ENCODE data around the gene SPEN. TPM values are rescaled to one million over a fixed set of nuclear protein-coding genes. Genes with fewer than 3 reads are reported as not detected.

The SPEN gene
- total and polyA plus RNA-seq, 2 experiments from 2014 or later = 14.9 to 43.6 TPM

GRCh38 chr1:15942661-15943327, 95.3 kb downstream of the SPEN start (continued):
- TF ChIP-seq, protein P1, sequence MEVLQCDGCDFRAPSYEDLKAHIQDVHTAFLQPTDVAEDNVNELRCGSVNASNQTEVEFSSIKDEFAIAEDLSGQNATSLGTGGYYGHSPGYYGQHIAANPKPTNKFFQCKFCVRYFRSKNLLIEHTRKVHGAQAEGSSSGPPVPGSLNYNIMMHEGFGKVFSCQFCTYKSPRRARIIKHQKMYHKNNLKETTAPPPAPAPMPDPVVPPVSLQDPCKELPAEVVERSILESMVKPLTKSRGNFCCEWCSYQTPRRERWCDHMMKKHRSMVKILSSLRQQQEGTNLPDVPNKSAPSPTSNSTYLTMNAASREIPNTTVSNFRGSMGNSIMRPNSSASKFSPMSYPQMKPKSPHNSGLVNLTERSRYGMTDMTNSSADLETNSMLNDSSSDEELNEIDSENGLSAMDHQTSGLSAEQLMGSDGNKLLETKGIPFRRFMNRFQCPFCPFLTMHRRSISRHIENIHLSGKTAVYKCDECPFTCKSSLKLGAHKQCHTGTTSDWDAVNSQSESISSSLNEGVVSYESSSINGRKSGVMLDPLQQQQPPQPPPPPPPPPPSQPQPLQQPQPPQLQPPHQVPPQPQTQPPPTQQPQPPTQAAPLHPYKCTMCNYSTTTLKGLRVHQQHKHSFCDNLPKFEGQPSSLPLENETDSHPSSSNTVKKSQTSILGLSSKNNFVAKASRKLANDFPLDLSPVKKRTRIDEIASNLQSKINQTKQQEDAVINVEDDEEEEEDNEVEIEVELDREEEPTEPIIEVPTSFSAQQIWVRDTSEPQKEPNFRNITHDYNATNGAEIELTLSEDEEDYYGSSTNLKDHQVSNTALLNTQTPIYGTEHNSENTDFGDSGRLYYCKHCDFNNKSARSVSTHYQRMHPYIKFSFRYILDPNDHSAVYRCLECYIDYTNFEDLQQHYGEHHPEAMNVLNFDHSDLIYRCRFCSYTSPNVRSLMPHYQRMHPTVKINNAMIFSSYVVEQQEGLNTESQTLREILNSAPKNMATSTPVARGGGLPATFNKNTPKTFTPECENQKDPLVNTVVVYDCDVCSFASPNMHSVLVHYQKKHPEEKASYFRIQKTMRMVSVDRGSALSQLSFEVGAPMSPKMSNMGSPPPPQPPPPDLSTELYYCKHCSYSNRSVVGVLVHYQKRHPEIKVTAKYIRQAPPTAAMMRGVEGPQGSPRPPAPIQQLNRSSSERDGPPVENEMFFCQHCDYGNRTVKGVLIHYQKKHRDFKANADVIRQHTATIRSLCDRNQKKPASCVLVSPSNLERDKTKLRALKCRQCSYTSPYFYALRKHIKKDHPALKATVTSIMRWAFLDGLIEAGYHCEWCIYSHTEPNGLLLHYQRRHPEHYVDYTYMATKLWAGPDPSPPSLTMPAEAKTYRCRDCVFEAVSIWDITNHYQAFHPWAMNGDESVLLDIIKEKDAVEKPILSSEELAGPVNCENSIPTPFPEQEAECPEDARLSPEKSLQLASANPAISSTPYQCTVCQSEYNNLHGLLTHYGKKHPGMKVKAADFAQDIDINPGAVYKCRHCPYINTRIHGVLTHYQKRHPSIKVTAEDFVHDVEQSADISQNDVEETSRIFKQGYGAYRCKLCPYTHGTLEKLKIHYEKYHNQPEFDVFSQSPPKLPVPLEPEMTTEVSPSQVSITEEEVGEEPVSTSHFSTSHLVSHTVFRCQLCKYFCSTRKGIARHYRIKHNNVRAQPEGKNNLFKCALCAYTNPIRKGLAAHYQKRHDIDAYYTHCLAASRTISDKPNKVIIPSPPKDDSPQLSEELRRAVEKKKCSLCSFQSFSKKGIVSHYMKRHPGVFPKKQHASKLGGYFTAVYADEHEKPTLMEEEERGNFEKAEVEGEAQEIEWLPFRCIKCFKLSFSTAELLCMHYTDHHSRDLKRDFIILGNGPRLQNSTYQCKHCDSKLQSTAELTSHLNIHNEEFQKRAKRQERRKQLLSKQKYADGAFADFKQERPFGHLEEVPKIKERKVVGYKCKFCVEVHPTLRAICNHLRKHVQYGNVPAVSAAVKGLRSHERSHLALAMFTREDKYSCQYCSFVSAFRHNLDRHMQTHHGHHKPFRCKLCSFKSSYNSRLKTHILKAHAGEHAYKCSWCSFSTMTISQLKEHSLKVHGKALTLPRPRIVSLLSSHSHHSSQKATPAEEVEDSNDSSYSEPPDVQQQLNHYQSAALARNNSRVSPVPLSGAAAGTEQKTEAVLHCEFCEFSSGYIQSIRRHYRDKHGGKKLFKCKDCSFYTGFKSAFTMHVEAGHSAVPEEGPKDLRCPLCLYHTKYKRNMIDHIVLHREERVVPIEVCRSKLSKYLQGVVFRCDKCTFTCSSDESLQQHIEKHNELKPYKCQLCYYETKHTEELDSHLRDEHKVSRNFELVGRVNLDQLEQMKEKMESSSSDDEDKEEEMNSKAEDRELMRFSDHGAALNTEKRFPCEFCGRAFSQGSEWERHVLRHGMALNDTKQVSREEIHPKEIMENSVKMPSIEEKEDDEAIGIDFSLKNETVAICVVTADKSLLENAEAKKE (CRISPR knock-in tag; IDR thresholded peaks at IDR 0.05) = no peak
- no peak for TF ChIP-seq CTCF (conservative IDR thresholded peaks at IDR 0.05; ENCODE audit: low read depth in 2 of 2)
- no peak for TF ChIP-seq REST (IDR thresholded peaks at IDR 0.05; ENCODE audit: unreplicated experiment)
- TF ChIP-seq EZH2 (IDR thresholded peaks at IDR 0.05; ENCODE audit: low read depth, unreplicated experiment) = no peak
- TF ChIP-seq ZNF114 (CRISPR knock-in tag; IDR thresholded peaks at IDR 0.05) = no peak

Measured in GM23338 (cell line).